ENCODE results near the gene PAQR9. TPM values are rescaled to one million over a fixed set of nuclear protein-coding genes. Genes with fewer than 3 reads are reported as not detected.

Gene PAQR9
- total and polyA plus RNA-seq, 9 of the 15 experiments (the other 6 are each of a cell fraction or from before 2014, with no cell fraction given), result 0.04 to 0.58 (median 0.22) TPM

DNA sequence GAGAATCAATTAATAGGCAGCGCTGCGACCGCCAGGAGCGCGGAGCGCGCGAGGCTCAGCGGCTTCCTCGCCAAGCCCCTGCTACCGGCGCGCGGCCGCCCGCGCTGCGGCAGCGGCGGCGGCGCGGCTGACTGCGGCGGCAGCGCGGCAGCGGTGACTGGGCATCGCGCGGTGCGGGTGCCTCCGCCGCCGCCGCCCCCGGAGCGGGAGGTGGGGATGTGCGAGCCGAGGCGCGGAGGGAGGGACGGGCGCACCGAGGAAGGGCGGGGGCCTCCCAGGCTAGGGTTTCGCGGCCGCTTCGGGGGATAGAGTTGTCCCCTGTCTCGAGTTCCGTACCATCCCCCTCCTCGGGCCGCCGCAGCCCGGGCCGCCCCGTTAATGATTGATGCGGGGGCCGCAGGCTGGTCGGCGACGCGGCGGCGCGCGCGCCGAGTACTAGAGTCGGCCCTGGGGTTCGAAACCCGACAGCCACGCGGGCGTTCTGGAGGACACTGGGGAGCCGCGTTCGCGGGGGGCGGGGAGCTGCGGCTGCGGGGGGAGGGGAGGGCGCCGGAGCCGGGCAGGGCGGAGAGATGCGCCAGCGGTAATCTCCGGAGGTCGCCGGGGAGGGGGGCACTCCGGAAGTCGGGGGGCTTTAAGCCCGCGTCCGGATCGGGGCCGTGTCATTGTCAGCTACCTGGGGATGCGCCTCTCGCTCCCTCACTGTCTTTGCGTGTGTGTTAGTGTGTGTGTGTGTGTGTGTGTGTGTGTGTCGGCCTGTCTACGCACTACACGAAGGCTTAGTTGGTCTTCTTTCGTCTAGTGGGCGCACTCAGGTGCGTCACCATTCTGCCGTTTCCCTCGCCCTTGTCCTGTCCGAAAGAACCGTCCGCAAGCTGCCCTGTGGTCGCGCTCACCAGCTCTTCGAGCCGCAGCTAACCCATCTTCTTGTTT is at the start of gene PAQR9 (continued):
- no peak for TF ChIP-seq ZNF146 (CRISPR knock-in tag; IDR thresholded peaks at IDR 0.05; ENCODE audit: unreplicated experiment)
- TF ChIP-seq ZNF140 (CRISPR knock-in tag; IDR thresholded peaks at IDR 0.05), result no peak
- peak; percentile 40 to 75 for TF ChIP-seq E2F6 (IDR thresholded peaks at IDR 0.05; ENCODE audit: borderline replicate concordance in 1 of 2, extremely low read depth in 1 of 2, insufficient read depth in 1 of 2, insufficient read length in 1 of 2, low read depth in 1 of 2, low read length in 1 of 2, poor library complexity in 1 of 2, severe bottlenecking in 1 of 2)
- TF ChIP-seq, protein P1, sequence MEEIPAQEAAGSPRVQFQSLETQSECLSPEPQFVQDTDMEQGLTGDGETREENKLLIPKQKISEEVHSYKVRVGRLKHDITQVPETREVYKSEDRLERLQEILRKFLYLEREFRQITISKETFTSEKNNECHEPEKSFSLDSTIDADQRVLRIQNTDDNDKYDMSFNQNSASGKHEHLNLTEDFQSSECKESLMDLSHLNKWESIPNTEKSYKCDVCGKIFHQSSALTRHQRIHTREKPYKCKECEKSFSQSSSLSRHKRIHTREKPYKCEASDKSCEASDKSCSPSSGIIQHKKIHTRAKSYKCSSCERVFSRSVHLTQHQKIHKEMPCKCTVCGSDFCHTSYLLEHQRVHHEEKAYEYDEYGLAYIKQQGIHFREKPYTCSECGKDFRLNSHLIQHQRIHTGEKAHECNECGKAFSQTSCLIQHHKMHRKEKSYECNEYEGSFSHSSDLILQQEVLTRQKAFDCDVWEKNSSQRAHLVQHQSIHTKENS (CRISPR knock-in tag; IDR thresholded peaks at IDR 0.05), result no peak
- TF ChIP-seq ZNF197 (CRISPR knock-in tag; IDR thresholded peaks at IDR 0.05; ENCODE audit: low read depth), result no peak
- no peak for TF ChIP-seq PHTF2 (CRISPR knock-in tag; IDR thresholded peaks at IDR 0.05)
- no peak for TF ChIP-seq KDM5B (IDR thresholded peaks at IDR 0.05; ENCODE audit: insufficient replicate concordance, low read depth, low read length)
- TF ChIP-seq SREBF1 (IDR thresholded peaks at IDR 0.05; ENCODE audit: borderline replicate concordance, low read depth, low read length), result no peak
- no peak for TF ChIP-seq CREB5 (CRISPR knock-in tag; IDR thresholded peaks at IDR 0.05)
- TF ChIP-seq HDAC2 (IDR thresholded peaks at IDR 0.05), result no peak
- no peak for TF ChIP-seq ZNF239 (CRISPR knock-in tag; IDR thresholded peaks at IDR 0.05)
- TF ChIP-seq, protein P2, sequence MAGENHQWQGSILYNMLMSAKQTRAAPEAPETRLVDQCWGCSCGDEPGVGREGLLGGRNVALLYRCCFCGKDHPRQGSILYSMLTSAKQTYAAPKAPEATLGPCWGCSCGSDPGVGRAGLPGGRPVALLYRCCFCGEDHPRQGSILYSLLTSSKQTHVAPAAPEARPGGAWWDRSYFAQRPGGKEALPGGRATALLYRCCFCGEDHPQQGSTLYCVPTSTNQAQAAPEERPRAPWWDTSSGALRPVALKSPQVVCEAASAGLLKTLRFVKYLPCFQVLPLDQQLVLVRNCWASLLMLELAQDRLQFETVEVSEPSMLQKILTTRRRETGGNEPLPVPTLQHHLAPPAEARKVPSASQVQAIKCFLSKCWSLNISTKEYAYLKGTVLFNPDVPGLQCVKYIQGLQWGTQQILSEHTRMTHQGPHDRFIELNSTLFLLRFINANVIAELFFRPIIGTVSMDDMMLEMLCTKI (IDR thresholded peaks at IDR 0.05; ENCODE audit: partially characterized antibody), result no peak
- peak; percentile 62 for TF ChIP-seq RBBP5 (IDR thresholded peaks at IDR 0.05; ENCODE audit: borderline replicate concordance, insufficient read depth, low read length, poor library complexity, severe bottlenecking)
- TF ChIP-seq E2F5 (CRISPR knock-in tag; IDR thresholded peaks at IDR 0.05), result no peak
- peak in 1 of 3 experiments; percentile 7 for TF ChIP-seq YY1 (IDR thresholded peaks at IDR 0.05; ENCODE audit: borderline replicate concordance in 1 of 3, control insufficient read depth in 1 of 3, extremely low read depth in 1 of 3, insufficient read depth in 3 of 3, insufficient read length in 1 of 3, insufficient replicate concordance in 2 of 3, low read depth in 1 of 3, low read length in 2 of 3)
- TF ChIP-seq, protein P3, sequence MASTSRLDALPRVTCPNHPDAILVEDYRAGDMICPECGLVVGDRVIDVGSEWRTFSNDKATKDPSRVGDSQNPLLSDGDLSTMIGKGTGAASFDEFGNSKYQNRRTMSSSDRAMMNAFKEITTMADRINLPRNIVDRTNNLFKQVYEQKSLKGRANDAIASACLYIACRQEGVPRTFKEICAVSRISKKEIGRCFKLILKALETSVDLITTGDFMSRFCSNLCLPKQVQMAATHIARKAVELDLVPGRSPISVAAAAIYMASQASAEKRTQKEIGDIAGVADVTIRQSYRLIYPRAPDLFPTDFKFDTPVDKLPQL (IDR thresholded peaks at IDR 0.05; ENCODE audit: extremely low read depth, insufficient read length), result no peak
- no peak for TF ChIP-seq CHD4 (IDR thresholded peaks at IDR 0.05; ENCODE audit: insufficient read depth, insufficient replicate concordance, low read depth, low read length, poor library complexity, severe bottlenecking)

Data from K562 (cell line).